PFSK-1 (cell line): ENCODE measurements around the gene HK1.

Source experiments
- FOXP2 ChIP-seq: optimal IDR thresholded peaks from 2 replicates; pipeline ENCODE3; 2011; ENCODE audit warnings: borderline replicate concordance, control low read depth, inconsistent platforms; ENCODE audit not compliant: insufficient read depth; ENCODE audit errors: extremely low read length, extremely low read depth
- POLR2AphosphoS5 ChIP-seq: IDR thresholded peaks from 2 replicates; pipeline ENCODE4 v1.6.1; 2012; ENCODE audit warnings: low read depth, mild to moderate bottlenecking, control low read depth, low read length, moderate library complexity
- SIN3A ChIP-seq: IDR thresholded peaks from 2 replicates; pipeline ENCODE4 v1.6.1; 2012; ENCODE audit warnings: mild to moderate bottlenecking, low read length, moderate library complexity, borderline replicate concordance; ENCODE audit not compliant: insufficient read depth
- TAF1 ChIP-seq: IDR thresholded peaks from 2 replicates; pipeline ENCODE4 v1.6.1; 2012; ENCODE audit warnings: low read length, control low read depth, borderline replicate concordance; ENCODE audit not compliant: insufficient read depth
- TF ChIP-seq, protein P1 (sequence below), 2 experiments: IDR thresholded peaks; 2 replicates each; pipeline versions ENCODE4 v1.6.1 to v1.8.0; 2011 to 2012; ENCODE audit warnings: low read depth in 2 of 2, low read length in 2 of 2, control low read depth in 1 of 2, inconsistent platforms in 1 of 2, mild to moderate bottlenecking in 1 of 2, moderate library complexity in 1 of 2; ENCODE audit not compliant: insufficient read depth in 1 of 2

The HK1 gene

DNA sequence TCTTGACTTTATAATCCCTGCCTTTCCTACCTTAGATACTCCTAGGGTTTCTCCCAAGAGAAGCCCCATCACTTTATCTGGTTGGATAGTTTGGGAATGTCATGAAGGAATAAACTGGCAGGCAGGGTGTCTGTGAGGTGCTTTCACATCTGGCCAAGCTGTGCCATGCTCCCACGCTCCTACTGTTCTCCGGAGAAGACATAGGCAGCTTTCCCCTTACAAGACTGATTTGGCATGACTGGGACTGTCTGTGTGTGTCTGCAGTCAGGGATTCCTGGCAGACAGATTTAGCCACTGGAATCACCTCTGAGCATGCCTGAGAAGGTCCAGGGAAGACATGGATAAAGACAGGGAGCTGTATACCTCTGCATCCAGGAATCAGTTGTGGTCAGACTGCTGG is 45.3 kb downstream of the HK1 start:
- TF ChIP-seq POLR2AphosphoS5 (no peak), SIN3A (no peak), FOXP2 (no peak), TAF1 (no peak)

DNA sequence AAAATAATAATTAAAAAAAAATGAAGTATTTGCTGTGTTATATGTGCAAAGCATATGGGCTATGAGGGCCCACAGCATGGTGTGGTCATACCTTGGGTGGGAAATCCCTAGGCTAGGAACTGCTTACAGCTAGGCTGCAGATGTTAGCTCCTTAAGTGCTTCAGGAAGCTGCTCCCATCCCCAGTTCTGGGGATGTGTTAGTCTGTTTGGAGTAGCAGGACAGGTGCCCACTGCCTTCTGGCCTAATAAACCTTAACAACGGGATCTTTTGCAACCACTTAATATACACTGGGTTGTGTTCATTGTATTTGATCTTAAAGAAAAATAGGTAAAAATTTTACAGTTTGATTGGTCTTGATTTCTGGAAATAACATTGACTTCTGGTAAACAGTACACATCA is 46.3 kb downstream of the HK1 start:
- TF ChIP-seq POLR2AphosphoS5 (no peak), SIN3A (no peak), TAF1 (no peak), FOXP2 (no peak)
- TF ChIP-seq, protein P1, sequence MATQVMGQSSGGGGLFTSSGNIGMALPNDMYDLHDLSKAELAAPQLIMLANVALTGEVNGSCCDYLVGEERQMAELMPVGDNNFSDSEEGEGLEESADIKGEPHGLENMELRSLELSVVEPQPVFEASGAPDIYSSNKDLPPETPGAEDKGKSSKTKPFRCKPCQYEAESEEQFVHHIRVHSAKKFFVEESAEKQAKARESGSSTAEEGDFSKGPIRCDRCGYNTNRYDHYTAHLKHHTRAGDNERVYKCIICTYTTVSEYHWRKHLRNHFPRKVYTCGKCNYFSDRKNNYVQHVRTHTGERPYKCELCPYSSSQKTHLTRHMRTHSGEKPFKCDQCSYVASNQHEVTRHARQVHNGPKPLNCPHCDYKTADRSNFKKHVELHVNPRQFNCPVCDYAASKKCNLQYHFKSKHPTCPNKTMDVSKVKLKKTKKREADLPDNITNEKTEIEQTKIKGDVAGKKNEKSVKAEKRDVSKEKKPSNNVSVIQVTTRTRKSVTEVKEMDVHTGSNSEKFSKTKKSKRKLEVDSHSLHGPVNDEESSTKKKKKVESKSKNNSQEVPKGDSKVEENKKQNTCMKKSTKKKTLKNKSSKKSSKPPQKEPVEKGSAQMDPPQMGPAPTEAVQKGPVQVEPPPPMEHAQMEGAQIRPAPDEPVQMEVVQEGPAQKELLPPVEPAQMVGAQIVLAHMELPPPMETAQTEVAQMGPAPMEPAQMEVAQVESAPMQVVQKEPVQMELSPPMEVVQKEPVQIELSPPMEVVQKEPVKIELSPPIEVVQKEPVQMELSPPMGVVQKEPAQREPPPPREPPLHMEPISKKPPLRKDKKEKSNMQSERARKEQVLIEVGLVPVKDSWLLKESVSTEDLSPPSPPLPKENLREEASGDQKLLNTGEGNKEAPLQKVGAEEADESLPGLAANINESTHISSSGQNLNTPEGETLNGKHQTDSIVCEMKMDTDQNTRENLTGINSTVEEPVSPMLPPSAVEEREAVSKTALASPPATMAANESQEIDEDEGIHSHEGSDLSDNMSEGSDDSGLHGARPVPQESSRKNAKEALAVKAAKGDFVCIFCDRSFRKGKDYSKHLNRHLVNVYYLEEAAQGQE (IDR thresholded peaks at IDR 0.05; ENCODE audit: insufficient read depth in 1 of 2, low read depth in 2 of 2, low read length in 2 of 2): no peak

DNA sequence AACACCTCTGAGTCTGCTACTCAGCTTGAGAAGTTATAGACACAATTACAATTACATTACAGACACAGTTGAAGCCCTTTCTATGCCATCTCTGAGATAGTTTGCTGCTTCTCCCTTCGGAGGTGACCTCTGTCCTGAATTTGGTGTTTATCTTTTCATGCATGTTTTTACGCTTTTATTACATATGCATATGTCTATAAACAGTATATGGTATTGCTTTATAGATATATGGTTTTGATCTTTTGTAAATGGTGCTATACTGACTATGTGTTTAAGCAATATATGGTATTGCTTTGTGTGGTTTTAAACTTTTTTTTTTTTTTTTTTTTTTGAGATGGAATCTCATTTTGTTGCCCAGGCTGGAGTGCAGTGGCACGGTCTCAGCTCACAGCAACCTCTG is 48.4 kb downstream of the HK1 start:
- TF ChIP-seq, protein P1 (IDR thresholded peaks at IDR 0.05; ENCODE audit: insufficient read depth in 1 of 2, low read depth in 2 of 2, low read length in 2 of 2): no peak
- TF ChIP-seq FOXP2: no peak
- TF ChIP-seq TAF1: no peak
- no peak for TF ChIP-seq POLR2AphosphoS5
- TF ChIP-seq SIN3A: no peak

DNA sequence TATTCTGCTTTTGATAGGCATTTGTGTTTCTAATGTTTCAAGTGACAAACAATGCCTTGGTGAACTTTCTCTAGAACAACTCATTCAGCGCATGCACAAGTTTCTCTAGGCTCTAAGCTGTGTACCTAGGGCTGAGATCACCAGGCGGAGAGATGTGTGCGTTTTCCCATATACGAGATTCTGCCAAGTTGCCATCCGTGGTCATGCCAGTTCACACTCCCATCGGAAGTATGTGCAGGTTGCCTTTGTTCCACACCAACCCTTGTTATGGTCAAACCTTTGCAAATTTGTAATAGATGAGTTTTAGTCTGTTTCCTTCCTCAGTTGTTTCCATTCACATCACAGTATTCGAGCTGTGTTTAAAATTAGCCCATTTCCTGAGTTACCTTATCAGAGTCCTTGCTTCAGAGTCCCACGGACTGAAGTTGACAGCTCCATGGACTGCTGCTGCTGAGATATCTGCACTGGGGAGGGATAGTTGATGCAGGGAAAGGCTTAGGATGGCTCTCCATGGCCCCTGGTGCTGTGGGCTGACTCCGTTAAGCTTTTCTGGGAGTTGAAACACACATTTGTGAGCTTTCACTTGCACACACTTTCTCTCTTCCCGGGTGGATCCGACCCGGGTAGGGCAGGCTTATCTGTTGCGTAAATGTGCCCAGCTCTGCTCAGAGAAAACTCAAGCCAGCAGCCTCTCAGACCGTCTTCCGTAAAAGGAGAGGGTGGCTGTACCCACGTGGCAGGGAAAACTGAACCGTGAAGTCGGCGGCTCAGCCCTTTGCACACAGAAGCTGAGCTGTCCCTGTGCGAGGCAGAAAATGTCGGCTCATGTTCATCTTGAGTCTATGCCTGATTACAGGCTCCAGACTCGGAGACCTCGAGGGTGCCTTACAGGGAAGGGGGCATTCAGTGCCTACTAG is 49.4 kb downstream of the HK1 start:
- TF ChIP-seq SIN3A: no peak
- no peak for TF ChIP-seq POLR2AphosphoS5
- TF ChIP-seq, protein P1 (IDR thresholded peaks at IDR 0.05; ENCODE audit: insufficient read depth in 1 of 2, low read depth in 2 of 2, low read length in 2 of 2): no peak
- TF ChIP-seq TAF1: no peak
- TF ChIP-seq FOXP2: no peak

DNA sequence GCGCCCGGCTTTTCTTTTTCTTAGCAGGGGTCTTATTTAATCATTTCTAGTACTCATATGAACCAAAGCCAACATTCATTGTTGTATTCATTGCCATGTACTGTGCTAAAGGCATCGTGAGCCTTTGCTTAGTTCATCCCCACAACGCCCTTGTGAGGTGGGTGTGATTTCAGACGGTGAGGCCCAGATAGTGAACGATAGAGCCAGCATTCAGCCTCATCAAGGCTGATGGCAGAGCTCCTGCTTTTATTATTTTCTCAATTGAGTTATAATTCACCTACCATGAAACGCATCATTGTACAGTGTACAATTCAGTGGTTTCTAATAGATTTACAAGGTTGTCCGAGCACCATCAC is 50.1 kb downstream of the HK1 start:
- no peak for TF ChIP-seq POLR2AphosphoS5
- no peak for TF ChIP-seq FOXP2
- no peak for TF ChIP-seq SIN3A
- TF ChIP-seq, protein P1 (IDR thresholded peaks at IDR 0.05; ENCODE audit: insufficient read depth in 1 of 2, low read depth in 2 of 2, low read length in 2 of 2): no peak
- TF ChIP-seq TAF1: no peak
